T-helper 1 cell treated with Interleukin-12 subunit alpha and Interleukin-12 subunit beta and Interleukin-4 antibody, amounts not matched to agents 30 ng/mL and 1 ng/mL, for 36 hours (primary cell): ENCODE results near the gene CRNKL1. TPM values are rescaled to one million over a fixed set of nuclear protein-coding genes. Genes with fewer than 3 reads are reported as not detected.

Source experiments
- intact Hi-C: fragments of 100-400 bp; cut with micrococcal nuclease; formaldehyde crosslinking; loops from one replicate; pipeline ENCODE4 v1.15.1; 2024
- total RNA-seq: library from RNA; stranded (reverse); gene quantifications from 2 replicates; pipeline ENCODE4 v1.2.3, GENCODE V29; 2022

Gene CRNKL1
- total RNA-seq, 1 donor from 2014 or later = 18.4 TPM

DNA sequence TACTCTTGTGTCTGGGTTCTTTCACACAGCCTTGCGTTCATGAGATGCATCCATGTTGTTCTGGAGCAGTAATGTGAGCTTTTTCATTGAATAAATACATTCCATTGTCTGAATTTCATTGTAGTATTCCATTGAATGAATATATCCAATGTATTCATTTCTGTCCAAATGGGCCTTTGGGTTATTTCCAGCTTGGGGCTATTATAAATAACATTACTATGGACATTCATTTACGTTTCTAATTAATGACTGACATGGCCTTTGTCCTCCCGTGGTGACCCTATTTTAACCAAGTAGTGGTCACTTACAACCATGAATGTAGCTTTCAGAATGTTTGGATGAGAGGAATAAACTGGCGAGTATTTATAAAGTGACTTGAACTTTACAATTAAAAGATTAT, 65.2 kb downstream of the CRNKL1 start:
- intact Hi-C loops = no loop called here

DNA sequence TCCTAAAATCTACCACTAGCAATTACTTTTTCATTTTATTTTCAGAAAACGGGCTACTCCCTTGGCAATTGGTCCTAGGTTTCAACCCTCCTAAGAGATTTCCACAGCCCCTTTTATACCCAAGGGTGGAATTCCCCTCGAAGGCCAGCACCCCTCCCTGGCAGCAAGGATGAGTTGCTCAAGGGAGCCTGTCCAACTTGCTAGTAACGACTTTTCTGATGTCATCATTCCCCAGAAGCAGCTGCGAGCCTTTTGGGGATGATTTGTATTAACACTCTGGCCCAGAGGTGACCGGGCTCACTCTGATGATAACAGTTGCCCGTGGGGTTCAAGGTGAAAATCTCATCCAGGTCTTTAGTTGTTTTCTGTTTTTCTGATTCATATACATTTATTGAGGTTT, 65.8 kb downstream of the CRNKL1 start:
- intact Hi-C loops = no loop called here

Other genes starting within 250 kb of the CRNKL1 start
- gene NAA20, start 35.1 kb downstream of the CRNKL1 start, total RNA-seq = 56.0 and 58.9 TPM in 2 replicates
- not detected in 2 replicates for gene CFAP61, start 66 bp upstream of the CRNKL1 start, total RNA-seq